Transverse colon (tissue), 4 donors: ENCODE data around the gene DOCK3.

Source experiments
- EP300 ChIP-seq: sonication (generic); formaldehyde crosslinking; IDR thresholded peaks from one replicate; pipeline ENCODE4 v1.6.1; 2017; ENCODE audit warnings: antibody characterized with exemption, low read depth
- POLR2A ChIP-seq: fragments of 450-650 bp; IDR thresholded peaks from one replicate; pipeline ENCODE4 v1.6.1; 2016; ENCODE audit warnings: antibody characterized with exemption, mild to moderate bottlenecking, moderate library complexity
- POLR2AphosphoS5 ChIP-seq, 3 donors: sonication (generic); formaldehyde crosslinking; IDR thresholded peaks; one replicate each; pipeline ENCODE4 v1.6.1; 2016; ENCODE audit warnings: antibody characterized with exemption in 3 of 3
- TF ChIP-seq, protein P1 (sequence below), 5 experiments: fragments of 200-600 bp in 3 of 5; fragments of 450-650 bp in 2 of 5; sonication (generic) in 3 of 5; IDR thresholded peaks; 1 replicate in 2 of 5; 2 replicates in 3 of 5; pipeline ENCODE4 v1.5.1; 2016 to 2017; ENCODE audit warnings: antibody characterized with exemption in 5 of 5, inconsistent platforms in 3 of 5, mild to moderate bottlenecking in 2 of 5, moderate library complexity in 1 of 5

DNA sequence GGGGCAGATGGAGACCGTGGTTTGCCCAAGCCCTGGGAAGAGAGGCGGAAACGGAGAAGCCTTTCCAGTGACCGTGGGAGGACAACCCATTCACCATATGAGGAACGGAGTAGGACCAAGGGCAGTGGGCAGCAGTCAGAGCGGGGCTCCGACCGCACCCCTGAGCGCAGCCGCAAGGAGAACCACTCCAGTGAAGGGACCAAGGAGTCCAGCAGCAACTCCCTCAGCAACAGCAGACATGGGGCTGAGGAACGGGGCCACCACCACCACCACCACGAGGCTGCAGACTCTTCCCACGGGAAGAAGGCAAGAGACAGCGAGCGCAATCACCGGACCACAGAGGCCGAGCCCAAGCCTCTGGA lies 718.4 kb downstream of the DOCK3 start:
- TF ChIP-seq, protein P1, sequence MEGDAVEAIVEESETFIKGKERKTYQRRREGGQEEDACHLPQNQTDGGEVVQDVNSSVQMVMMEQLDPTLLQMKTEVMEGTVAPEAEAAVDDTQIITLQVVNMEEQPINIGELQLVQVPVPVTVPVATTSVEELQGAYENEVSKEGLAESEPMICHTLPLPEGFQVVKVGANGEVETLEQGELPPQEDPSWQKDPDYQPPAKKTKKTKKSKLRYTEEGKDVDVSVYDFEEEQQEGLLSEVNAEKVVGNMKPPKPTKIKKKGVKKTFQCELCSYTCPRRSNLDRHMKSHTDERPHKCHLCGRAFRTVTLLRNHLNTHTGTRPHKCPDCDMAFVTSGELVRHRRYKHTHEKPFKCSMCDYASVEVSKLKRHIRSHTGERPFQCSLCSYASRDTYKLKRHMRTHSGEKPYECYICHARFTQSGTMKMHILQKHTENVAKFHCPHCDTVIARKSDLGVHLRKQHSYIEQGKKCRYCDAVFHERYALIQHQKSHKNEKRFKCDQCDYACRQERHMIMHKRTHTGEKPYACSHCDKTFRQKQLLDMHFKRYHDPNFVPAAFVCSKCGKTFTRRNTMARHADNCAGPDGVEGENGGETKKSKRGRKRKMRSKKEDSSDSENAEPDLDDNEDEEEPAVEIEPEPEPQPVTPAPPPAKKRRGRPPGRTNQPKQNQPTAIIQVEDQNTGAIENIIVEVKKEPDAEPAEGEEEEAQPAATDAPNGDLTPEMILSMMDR (IDR thresholded peaks at IDR 0.05) = no peak
- TF ChIP-seq POLR2A (no peak), POLR2AphosphoS5 (IDR thresholded peaks at IDR 0.05) (no peak), EP300 (no peak)
